Activated T-cell treated with anti-CD3 and anti-CD28 coated beads for 4 hours (primary cell): ENCODE data around the gene MCF2L.

Experiments used
- DNase-seq: peaks from one replicate; pipeline ENCODE4 v3.0.0-alpha.2; 2020

The MCF2L gene

GRCh38 chr13:112951674-112952371 is 17.2 kb upstream of the MCF2L start:
- no peak for DNase-seq

GRCh38 chr13:112952759-112953551 is 16.1 kb upstream of the MCF2L start:
- no peak for DNase-seq

GRCh38 chr13:112953591-112954487 is 15.2 kb upstream of the MCF2L start:
- no peak for DNase-seq

- no peak for DNase-seq
Measured at GRCh38 chr13:112954488-112955270, 14.3 kb upstream of the MCF2L start.

- DNase-seq = no peak
Measured at GRCh38 chr13:112955271-112955937, 13.6 kb upstream of the MCF2L start.

- DNase-seq = no peak
Measured at GRCh38 chr13:112955956-112956355, 13.1 kb upstream of the MCF2L start.

GRCh38 chr13:112956571-112957294 is 12.3 kb upstream of the MCF2L start:
- no peak for DNase-seq

GRCh38 chr13:112957295-112957677 is 11.7 kb upstream of the MCF2L start:
- no peak for DNase-seq

GRCh38 chr13:112958127-112958989 is 10.7 kb upstream of the MCF2L start:
- no peak for DNase-seq

GRCh38 chr13:112959206-112959605 is 9.8 kb upstream of the MCF2L start:
- no peak for DNase-seq

- DNase-seq = no peak
Measured at GRCh38 chr13:112959701-112960542, 9.1 kb upstream of the MCF2L start.

GRCh38 chr13:112960706-112961105 is 8.3 kb upstream of the MCF2L start:
- DNase-seq = no peak

GRCh38 chr13:112961457-112962369 is 7.3 kb upstream of the MCF2L start:
- no peak for DNase-seq

- DNase-seq = no peak
Measured at GRCh38 chr13:112962396-112962795, 6.6 kb upstream of the MCF2L start.

GRCh38 chr13:112962911-112963625 is 5.9 kb upstream of the MCF2L start:
- no peak for DNase-seq

GRCh38 chr13:112963641-112964040 is 5.4 kb upstream of the MCF2L start:
- no peak for DNase-seq

- no peak for DNase-seq
Measured at GRCh38 chr13:112964971-112965492, 4.0 kb upstream of the MCF2L start.
